D721Med (cell line): ENCODE data around the gene PHACTR1.

Source experiments
- DNase-seq: peaks from one replicate; pipeline ENCODE4 v3.0.0; 2011; ENCODE audit warnings: low spot score; ENCODE audit not compliant: insufficient read length
- FAIRE-seq: peaks from 2 replicates; lab custom pipeline; 2011; peaks lifted over from hg19 to GRCh38; lab: Jason Lieb, UNC
- CTCF ChIP-seq: IDR thresholded peaks from 2 replicates; pipeline ENCODE4 v1.5.1; 2012; ENCODE audit warnings: mild to moderate bottlenecking, control low read depth; ENCODE audit not compliant: insufficient read depth; ENCODE audit errors: missing control alignments

The PHACTR1 gene

GRCh38 chr6:13188306-13188705 lies 471.7 kb downstream of the PHACTR1 start:
- no peak for TF ChIP-seq CTCF
- FAIRE-seq (no peak), DNase-seq (no peak)

- FAIRE-seq: no peak
- no peak for TF ChIP-seq CTCF
These were observed 473.1 kb downstream of the PHACTR1 start for GRCh38 chr6:13189710-13190109.

GRCh38 chr6:13190376-13190775 lies 473.8 kb downstream of the PHACTR1 start:
- DNase-seq: no peak
- no peak for FAIRE-seq
- TF ChIP-seq CTCF: no peak

More at GRCh38 chr6:13189710-13190109, 473.1 kb downstream of the PHACTR1 start:
- DNase-seq: no peak

- FAIRE-seq (no peak), DNase-seq (no peak)
- no peak for TF ChIP-seq CTCF
These were observed 474.9 kb downstream of the PHACTR1 start for GRCh38 chr6:13191461-13191860.

- no peak for DNase-seq
- TF ChIP-seq CTCF: peak; percentile 35
- no peak for FAIRE-seq
These were observed 478.3 kb downstream of the PHACTR1 start for GRCh38 chr6:13194852-13195251.

- no peak for FAIRE-seq
- no peak for TF ChIP-seq CTCF
- no peak for DNase-seq
These were observed 479.2 kb downstream of the PHACTR1 start for GRCh38 chr6:13195803-13196202.

GRCh38 chr6:13198168-13198567 lies 481.6 kb downstream of the PHACTR1 start:
- DNase-seq: no peak
- FAIRE-seq: no peak
- no peak for TF ChIP-seq CTCF
